ENCODE measurements around the gene ST3GAL3. TPM values are rescaled to one million over a fixed set of nuclear protein-coding genes. Genes with fewer than 3 reads are reported as not detected.

ST3GAL3 gene
- 14.8 and 15.2 TPM in 2 replicates for total RNA-seq (2014; rRNA removed; shearing (Covaris generic))

GRCh38 chr1:43707190-43708001 is at the start of gene ST3GAL3:
Gene ST3GAL3 (plus strand): TSS chr1:43707536. CDS start chr1:43736263, 28,727 bp downstream.

GRCh38 chr1:43933386-43934100 is 226.2 kb downstream of the ST3GAL3 start, which contains the start of gene ARTN:
Gene ARTN (plus strand): TSS chr1:43933801. CDS start chr1:43935657, 1,856 bp downstream.

GRCh38 chr1:43946236-43947060 is 239.1 kb downstream of the ST3GAL3 start, which contains the start of gene IPO13:
Gene IPO13 (plus strand): TSS chr1:43946950. CDS start chr1:43947601, 651 bp downstream.

GRCh38 chr1:43969746-43970466 is 262.6 kb downstream of the ST3GAL3 start, which contains the start of gene DPH2:
Gene DPH2 (plus strand): TSS chr1:43970010. CDS start chr1:43970176, 166 bp downstream.

GRCh38 chr1:43974443-43975248 is 267.3 kb downstream of the ST3GAL3 start, which contains the start of gene ATP6V0B:
Gene ATP6V0B (plus strand): TSS chr1:43974960. CDS start chr1:43975041, 81 bp downstream.

GRCh38 chr1:43978551-43979260 is 271.4 kb downstream of the ST3GAL3 start, which contains the start of gene B4GALT2:
Gene B4GALT2 (plus strand): TSS chr1:43979210. CDS start chr1:43981161, 1,951 bp downstream.

Small RNA genes lying within 50 kb of the gene (small RNA-seq; reads per million reads assigned to genes)
- not detected for gene AL451062.2
- not detected for gene RF00026

Other genes with a start within 250 kb of the ST3GAL3 start
- gene PTPRF, start 176.7 kb upstream of the ST3GAL3 start, total RNA-seq (2014; rRNA removed; shearing (Covaris generic)): 48.7 and 58.2 TPM in 2 replicates
- 31.3 and 32.9 TPM in 2 replicates for gene KDM4A, start 57.4 kb upstream of the ST3GAL3 start, total RNA-seq (2014; rRNA removed; shearing (Covaris generic))
- gene ARTN, start 226.3 kb downstream of the ST3GAL3 start, total RNA-seq (2014; rRNA removed; shearing (Covaris generic)): 0.34 and 1.4 TPM in 2 replicates
- gene IPO13, start 239.4 kb downstream of the ST3GAL3 start, total RNA-seq (2014; rRNA removed; shearing (Covaris generic)): 17.7 and 20.1 TPM in 2 replicates

Data from A375 (cell line).